Measurements from ENCODE around the gene MYL10.

Gene MYL10

GRCh38 chr7:101629171-101629570, at the start of gene MYL10:
Gene MYL10 (minus strand): TSS chr7:101629296. CDS start chr7:101629118, 178 bp downstream.
- DNase-seq: no peak

GRCh38 chr7:101678658-101679057, 49.6 kb upstream of the MYL10 start:
- DNase-seq: no peak

- no peak for DNase-seq
Observed at GRCh38 chr7:101677797-101678479, 48.8 kb upstream of the MYL10 start.

- no peak for DNase-seq
Observed at GRCh38 chr7:101677391-101677790, 48.3 kb upstream of the MYL10 start.

- DNase-seq: no peak
Observed at GRCh38 chr7:101676956-101677355, 47.9 kb upstream of the MYL10 start.

GRCh38 chr7:101676062-101676598, 47.0 kb upstream of the MYL10 start:
- DNase-seq: no peak

- DNase-seq: no peak
Observed at GRCh38 chr7:101674439-101674838, 45.3 kb upstream of the MYL10 start.

GRCh38 chr7:101673951-101674350, 44.9 kb upstream of the MYL10 start:
- no peak for DNase-seq

- DNase-seq: no peak
Observed at GRCh38 chr7:101673315-101673714, 44.2 kb upstream of the MYL10 start.

GRCh38 chr7:101671371-101672356, 42.6 kb upstream of the MYL10 start:
- no peak for DNase-seq

GRCh38 chr7:101669307-101669706, 40.2 kb upstream of the MYL10 start:
- peak in 1 of 2 donors; percentile 16 for DNase-seq

GRCh38 chr7:101668726-101669125, 39.6 kb upstream of the MYL10 start:
- DNase-seq: no peak

GRCh38 chr7:101667920-101668319, 38.8 kb upstream of the MYL10 start:
- DNase-seq: no peak

GRCh38 chr7:101667399-101667798, 38.3 kb upstream of the MYL10 start:
- DNase-seq: no peak

- DNase-seq: no peak
Observed at GRCh38 chr7:101666741-101667140, 37.6 kb upstream of the MYL10 start.

- no peak for DNase-seq
Observed at GRCh38 chr7:101666293-101666692, 37.2 kb upstream of the MYL10 start.

- no peak for DNase-seq
Observed at GRCh38 chr7:101664893-101665471, 35.9 kb upstream of the MYL10 start.

GRCh38 chr7:101664436-101664835, 35.3 kb upstream of the MYL10 start:
- DNase-seq: no peak

GRCh38 chr7:101663747-101664146, 34.7 kb upstream of the MYL10 start:
- DNase-seq: no peak

- DNase-seq: no peak
Observed at GRCh38 chr7:101662447-101662998, 33.4 kb upstream of the MYL10 start.

- no peak for DNase-seq
Observed at GRCh38 chr7:101659706-101660105, 30.6 kb upstream of the MYL10 start.

- DNase-seq: no peak
Observed at GRCh38 chr7:101657171-101657570, 28.1 kb upstream of the MYL10 start.

- DNase-seq: no peak
Observed at GRCh38 chr7:101651112-101651511, 22.0 kb upstream of the MYL10 start.

Measured in stimulated activated CD4-positive, alpha-beta T cell treated with anti-CD3 and anti-CD28 coated beads, Interleukin-2, amount 100 ng/mL, for 24 hours (primary cell).